SKM-1 (cell line): ENCODE results near the gene RMC1.

Source experiments
- DNase-seq: peaks from one replicate; lab custom pipeline; 2025; ENCODE audit not compliant: unreplicated experiment; lab: John Stamatoyannopoulos, UW

RMC1 gene

DNA sequence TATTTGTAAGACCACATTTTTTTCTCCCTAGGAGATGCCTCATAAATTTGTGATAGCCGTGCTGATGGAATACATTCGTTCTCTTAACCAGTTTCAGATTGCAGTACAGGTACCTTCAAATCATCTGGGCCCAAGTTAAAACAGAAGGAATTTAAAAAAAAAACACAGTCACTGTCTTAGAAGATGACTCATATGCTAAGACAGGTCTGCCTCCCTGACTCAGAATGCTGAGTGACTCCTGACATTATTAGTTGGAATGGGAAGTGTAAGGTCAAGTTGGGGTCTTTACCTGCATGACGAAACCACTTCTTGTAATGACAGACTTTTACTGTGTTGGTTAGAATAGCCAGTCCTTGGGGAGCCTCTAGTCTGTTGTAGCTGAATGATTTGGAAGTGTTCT lies 26.3 kb downstream of the RMC1 start:
- DNase-seq = no peak

DNA sequence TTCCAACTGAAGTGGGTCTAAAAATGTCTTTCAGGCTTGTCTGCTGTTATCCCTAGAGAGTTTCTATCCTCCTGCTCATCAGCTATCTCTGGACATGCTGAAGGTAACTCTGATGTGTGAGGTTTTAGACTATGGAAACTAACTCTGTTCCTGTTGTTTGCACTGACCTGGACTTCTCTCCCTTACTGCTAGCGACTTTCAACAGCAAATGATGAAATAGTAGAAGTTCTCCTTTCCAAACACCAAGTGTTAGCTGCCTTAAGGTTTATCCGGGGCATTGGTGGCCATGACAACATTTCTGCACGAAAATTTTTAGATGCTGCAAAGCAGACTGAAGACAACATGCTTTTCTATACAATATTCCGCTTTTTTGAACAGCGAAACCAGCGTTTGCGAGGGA lies 26.9 kb downstream of the RMC1 start:
- DNase-seq = peak; percentile 20

DNA sequence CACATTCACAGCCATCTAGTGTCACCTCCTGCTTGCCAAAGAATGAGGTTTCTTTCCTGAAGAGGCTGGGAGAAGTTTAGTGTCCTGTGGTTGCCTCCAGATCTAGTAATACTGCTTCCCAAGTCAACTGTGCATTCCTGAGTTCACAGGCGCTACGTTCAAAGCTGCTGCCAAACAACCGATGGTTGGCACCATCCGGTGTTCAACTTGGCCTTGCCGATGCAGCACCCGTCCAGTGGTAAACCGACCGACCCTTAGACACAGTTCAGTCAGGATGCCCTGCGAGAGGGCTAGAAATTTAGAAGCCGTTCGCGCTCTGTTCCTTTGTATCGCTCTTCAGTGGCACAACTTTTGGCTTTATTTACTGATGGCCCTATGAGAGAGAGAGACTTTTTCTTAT lies 28.6 kb downstream of the RMC1 start:
- no peak for DNase-seq

DNA sequence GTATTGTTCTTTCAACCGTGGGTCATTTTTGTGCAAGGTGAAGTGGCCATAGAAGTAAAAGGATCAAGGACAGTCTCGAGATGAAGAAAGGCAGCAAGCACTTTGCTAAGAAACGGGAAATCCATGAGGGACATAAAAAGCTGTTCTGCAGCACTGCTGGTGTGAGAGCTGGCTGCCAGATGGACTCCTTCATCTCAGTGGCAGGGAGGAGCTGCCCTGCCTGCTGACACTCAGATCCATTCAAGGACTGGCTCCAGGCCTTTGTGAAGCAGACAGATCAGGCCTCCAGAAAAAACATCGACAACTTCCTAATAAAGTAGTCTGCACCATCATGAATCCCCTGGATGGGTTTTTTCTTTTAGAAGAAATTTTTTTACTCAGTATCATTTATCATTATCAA lies 29.5 kb downstream of the RMC1 start:
- DNase-seq = no peak

DNA sequence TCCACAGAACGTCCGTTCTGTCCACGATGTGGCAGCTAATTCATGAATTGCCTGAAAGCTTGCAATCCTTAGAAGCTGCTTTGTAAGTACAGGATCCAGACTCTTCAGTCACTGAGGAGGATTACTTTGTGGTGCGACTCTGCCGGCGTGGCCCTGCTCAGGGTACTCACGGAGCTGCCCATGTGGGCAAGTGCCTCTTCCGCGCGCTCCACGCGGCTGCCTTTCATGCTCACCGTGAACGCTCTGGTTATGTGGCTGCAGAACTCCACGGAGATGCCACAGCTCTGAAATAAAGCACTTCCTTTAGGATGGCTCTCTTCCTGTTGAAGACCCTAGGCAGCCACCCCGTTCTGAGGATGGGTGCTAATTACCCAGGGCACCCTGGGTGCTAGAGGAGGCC lies 31.0 kb downstream of the RMC1 start:
- DNase-seq = no peak

DNA sequence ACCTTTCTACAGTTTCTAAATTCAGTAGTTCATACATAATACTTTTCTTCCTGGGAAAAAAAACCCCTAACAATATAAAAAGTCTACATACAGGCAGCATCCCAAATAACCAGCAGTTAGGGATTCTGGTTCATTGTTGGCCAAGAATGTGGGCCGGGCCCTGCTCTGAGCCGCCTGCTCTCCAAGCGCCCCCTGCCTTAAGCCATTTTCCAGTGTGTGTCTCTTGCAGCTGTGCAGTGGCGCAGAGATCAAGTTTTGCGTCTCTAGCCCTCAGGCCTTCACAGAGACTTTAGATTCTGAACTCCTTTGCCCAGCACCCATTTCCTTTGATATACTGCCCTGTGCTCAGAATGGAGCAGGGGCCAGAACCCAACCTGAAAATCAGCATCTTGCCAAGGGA lies 32.9 kb downstream of the RMC1 start:
- no peak for DNase-seq

DNA sequence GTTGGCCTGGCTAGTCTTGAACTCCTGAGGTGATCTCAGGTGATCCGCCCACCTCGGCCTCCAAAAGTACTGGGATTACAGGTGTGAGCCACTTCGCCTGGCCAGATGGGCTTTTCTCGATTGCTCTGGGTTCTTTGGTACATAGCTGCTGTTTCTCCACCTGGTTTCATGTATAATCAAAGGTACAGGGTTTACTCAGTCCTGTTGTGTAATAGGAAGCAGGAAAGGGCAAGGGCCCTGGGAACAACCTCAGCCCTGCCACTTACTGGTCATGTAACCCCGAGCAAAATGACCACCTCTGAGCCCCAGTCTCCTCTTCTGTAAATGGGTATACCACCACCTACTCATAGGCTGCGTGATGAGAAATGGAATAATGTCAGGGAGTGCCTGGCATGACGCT lies 34.0 kb downstream of the RMC1 start:
- no peak for DNase-seq

DNA sequence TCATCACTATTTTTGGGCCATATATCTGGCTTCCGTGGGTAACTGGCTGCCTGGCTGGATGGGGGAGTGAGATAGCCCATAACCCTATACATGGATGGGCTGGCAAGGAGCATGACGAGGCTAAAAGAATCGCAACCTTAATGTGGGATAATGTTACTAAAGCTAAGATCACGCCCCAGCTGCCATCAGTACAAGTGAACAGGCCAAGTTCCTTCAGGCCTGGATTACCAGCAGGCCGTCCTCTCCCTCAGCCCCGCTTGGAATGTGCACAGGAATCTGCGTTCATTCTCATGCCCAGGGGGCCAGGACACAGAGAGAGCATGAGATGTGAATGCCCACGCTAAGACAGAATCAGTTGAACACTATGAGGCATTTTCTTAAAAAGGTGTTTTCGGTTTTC lies 34.7 kb downstream of the RMC1 start:
- no peak for DNase-seq

DNA sequence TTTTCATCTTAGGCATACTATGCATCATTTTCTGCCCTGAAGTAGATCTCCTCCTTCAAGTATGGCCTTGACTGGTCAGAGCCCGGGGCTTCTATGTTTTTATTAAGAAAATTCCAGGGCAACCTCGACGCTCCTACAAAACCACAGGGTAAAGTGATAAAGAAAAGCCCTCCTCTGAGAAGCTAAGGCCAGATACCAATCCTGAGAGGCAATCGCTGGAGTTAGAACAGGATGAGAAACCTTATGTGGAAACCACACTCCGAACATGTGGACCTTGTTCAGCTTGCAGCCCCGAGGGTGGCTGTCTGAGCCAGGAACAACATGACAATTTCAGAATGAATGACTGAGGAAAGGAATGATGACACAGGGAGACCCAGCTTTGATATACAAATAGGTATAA lies 35.6 kb downstream of the RMC1 start:
- DNase-seq = no peak

DNA sequence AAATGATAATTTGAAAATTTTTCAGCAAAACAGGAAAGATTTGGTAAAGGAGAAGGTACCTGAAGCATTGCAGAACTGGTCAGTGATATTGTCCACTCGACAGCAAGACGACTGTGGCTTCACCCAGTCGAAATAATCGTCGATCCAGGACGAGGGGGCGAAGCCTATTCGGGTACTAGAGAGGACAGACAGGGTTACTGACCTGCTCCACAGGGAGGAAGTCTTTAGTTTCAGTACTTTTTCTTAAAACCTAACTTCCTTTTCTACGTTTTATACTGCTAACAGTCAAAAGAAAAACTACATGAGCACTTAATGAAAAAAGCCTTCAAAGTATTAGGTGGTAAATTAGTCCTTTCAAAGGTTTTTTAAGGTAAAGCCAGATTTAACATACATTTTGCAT lies 36.0 kb downstream of the RMC1 start:
- DNase-seq = no peak

DNA sequence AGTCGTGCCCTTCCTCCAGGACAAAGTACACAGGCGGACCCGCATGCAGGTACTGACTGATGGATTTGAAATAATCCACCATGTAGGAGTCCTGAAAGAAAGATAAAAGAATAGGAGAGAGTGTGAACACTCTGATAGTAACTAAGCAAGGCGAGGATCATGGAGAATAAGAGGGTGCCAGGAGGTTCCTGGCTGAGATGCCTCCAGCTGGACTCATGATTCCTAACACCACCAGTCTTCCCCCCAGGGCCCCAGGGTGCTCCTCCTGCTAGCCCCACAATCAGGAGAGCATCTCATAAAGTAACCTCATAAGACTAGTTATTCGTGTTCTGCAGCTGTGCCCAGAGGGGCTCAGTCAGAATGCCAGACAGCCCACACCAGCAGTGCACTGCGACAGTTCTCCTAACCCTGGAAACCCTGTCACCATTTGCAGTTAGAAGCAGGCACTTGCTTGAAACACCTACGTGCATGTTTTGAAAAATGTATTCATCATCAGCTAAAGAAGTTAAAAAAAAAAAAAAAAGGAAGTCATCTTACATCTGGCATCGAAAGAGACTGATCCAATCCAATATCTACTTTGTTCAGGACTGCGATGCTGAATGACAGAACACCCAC lies 36.7 kb downstream of the RMC1 start:
- no peak for DNase-seq

DNA sequence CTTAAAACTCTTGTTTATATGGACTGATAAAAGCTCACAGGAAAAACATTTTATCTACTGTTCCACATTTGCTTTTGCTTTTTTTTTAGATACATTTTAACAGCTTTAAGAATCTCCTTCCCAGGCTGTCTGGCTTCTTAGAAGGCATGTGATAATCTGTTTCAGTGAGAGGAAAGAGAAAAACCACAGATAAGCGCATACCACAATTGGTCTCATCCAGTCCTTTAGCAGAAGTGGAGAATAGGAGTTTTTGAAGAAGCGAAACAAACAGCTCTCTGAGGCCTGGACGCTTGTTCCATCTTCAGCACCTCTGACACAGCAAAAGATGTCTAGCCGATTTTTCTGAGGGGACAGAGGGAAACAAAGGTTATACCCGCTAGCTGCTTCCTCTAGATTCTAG lies 37.6 kb downstream of the RMC1 start:
- peak; percentile 65 for DNase-seq

DNA sequence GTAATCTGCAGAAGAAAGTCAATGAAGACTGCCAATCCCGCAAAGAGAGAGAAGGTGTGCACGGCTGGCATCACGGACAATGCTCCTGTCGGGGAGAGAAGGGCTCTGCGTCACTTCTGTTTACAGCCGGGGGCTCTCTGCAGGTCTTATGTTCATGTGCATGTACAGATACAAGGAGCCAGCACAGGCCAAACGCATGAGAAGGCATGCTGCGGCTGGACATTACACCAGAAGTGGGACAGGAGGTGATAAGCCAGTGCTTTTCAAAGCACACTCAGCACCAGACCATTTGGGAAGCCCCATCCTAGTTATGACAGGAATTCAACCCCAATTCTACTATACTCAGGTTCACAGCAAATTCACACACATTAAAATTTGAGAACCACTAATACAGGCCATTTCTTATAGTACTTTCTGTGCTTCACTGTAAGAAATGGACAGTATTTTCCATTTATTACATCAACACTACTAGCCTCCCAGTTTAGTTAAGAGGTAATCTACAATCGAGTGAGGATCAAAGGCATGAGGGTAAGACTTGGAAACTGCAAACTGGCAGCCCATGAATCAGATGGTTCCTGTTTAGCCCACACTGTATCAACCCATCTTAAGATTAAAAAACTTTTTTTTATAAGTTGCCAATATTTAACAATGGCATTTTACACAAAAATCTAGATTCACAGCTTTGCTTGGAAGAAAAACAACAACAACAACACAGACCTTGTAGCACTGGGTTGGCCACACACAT lies 38.2 kb downstream of the RMC1 start:
- no peak for DNase-seq

DNA sequence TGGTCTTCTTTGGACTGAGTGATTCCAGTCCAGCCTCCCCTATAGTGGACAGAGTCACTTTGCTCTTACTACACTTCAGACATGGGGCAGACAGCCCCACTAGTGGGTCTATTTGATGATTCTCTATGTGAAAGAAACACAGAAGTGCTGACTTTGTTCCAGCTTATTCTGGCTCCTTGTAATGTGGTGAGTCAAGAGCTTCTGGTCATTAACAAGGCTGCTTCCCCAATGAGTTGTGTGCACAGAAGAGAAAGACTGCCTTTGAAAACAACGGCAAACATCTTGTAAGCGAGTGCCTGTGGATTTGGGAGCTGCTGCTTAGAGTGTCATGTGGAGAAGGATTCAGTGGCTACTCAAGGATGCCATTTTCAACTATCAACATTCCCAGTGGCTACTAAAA lies 39.1 kb downstream of the RMC1 start:
- DNase-seq = no peak

DNA sequence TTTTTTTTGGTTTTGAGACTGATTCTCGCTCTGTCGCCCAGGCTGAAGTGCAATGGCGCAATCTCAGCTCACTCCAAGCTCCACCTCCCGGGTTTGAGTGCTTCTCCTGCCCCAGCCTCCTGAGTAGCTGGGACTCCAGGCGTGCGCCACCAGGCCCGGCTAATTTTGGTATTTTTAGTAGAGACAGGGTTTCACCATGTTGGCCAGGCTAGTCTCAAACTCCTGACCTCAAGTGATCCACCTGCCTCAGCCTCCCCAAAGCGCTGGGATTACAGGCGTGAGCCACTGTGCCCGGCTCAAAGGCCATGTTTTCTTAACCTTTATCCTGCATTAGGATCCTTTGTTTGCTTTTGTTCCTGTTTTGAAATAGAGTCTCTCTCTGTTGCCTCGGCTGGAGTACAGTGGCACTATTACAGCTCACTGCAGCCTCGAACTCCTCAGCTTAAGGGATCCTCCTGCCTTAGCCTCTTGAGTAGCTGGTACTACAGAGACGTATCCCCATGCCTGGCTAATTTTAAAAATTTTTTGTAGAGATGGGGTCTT lies 42.0 kb downstream of the RMC1 start:
- no peak for DNase-seq

DNA sequence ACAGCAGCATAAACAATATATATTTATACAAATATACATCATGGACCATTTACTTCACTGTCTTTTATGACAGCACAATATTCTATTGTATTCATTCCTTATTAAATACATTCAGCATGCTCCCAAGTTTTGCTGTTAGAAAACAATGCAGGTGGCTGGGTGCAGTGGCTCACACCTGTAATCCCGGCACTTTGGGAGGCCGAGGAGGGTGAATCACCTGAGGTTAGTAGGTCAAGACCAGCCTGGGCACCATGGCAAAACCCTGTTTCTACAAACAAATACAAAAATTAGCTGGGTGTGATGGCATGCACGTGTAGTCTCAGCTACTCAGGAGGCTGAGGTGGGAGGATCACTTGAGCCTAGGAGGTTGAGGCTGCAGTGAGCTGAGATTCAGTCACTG lies 44.0 kb downstream of the RMC1 start:
- DNase-seq = no peak

DNA sequence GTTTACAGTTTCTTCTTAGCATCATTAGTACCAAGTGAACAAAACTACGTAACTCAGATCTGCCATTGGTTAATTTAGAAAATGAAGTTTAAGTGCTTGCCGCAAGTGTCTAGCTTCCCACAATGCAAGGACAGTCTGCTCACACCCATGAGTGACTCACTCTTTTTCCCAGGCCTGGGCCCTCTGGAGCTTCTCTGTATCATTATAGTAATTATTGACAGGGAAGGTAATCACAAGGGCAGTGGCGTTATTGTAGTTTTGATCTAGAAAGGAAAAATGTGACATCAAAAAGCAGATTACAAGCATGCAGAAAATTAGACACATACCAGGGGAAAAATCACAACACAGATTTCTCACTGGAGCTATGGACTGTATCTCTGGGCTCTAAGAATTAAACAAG lies 44.5 kb downstream of the RMC1 start:
- DNase-seq = no peak

DNA sequence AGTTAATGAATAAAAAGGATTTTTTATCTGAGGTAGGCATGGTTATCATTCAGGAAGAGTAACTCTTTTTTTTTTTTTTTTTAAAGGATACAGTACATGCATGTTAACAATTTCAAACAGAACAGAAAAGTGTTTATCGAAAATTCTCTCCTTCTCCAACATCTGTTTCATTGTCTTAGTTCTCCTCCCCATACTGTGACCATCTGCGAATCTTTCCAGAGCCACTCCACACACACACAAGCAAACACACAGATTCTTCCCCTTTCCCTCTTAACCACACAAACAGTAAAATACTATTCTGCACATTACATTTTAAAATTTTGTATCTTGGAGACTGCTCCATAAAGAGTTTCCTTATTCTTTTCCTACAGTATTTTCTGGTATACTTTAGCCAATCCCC lies 45.0 kb downstream of the RMC1 start:
- DNase-seq = no peak

DNA sequence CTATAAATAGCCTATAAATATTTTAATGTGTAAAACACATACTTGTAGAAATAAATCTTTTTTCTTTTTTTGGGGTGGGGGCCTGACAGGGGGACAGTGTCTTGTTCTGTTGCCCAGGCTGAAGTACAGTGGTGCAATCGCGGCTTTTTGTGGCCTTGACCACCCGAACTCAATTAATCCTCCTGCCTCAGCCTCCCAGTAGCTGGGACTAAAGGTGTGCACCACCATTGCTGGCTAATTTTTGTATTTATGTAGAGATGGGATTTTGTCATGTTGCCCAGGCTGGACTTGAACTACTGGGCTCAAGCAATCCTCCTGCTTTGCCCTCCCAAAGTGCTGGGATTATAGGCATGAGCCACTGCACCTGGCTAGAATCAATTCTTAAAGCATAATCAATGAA lies 45.4 kb downstream of the RMC1 start:
- DNase-seq = no peak

DNA sequence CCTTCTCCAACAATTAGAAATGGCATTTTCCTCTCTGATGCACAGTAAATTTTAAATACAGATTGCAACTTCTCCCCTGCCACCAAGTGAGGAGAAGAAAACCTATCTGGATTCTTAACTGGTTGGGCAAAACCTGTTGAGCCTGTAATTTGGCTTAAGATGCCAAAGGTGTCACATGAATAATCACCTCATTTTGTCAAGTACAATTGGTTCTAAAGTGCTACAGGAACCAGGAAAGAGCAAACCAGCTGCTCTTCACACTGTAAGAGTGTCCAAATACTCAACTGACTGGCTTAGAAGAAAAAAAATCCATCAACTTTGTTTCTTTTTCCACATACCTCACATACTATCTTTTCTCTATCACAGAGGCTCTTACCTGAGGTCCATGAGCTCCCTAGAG lies 47.6 kb downstream of the RMC1 start:
- DNase-seq = no peak

DNA sequence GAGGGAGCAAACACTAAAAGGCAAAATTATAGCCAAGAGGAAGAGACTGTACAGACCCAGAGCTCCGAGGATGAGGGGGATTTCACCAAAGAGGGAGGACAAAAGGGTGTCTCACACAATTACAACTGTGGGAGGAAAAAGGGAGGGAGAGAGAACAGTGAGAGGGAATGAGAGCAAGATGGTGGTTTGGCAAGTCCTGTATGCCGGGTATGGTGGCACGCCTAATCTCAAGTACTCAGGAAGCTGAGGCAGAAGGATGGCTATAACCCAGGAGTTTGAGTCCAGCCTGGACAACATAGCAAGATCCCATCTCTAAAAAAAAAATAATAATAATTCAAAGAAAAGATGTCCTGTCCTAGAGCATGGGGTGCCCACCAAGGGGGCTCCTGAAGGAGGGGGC lies 48.7 kb downstream of the RMC1 start:
- no peak for DNase-seq

DNA sequence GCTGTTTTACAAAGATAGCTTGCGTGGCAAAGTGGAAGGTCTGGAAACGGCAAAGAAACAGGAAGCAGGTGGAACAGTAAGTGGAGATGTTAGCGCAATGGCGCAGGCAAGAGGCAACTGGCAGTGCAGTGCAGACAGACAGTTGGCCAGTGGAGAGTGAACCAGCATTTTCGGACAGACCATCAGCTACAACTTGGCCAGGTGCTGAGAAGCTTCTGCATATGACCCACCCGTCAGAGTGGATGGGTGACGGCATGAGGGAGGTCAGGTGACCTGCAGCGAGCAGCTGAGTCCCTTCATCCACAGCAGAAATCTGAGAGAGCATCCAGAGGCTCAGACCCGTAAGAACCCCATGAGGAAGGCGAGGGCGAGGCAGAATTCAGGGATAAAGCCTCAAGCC lies 49.2 kb downstream of the RMC1 start:
- no peak for DNase-seq

DNA sequence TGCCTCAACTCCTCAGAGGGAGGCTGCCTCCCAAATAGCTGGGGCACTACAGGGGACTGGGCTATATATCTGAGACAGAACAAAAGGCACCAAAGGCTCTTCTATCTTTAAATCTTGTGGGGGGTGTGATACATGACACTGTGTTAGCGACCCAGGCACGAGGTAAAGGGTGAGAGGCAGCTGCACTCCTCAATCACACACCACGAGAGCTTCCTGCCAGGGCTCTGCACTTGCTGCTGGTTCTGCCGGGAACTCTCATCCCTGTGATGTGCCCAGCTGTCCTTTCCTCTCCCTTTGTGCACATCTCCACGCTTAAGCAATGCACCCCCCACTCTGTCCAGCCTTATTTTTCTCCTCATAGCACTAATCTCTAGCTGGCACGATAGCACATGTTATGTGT lies 50.6 kb downstream of the RMC1 start:
- DNase-seq = no peak
